Osteoblast (primary cell): ENCODE measurements around the gene EGF. TPM values are rescaled to one million over a fixed set of nuclear protein-coding genes. Genes with fewer than 3 reads are reported as not detected.

Source experiments
- DNase-seq: peaks from one replicate; pipeline ENCODE4 v3.0.0; 2011; ENCODE audit warnings: low spot score, mixed read lengths; ENCODE audit not compliant: insufficient read length; ENCODE audit errors: missing footprints
- H2AFZ ChIP-seq: 2 replicates; pipeline ENCODE4 v1.6.0; 2011; ENCODE audit warnings: mild to moderate bottlenecking, low read length
- H3K27ac ChIP-seq: 2 replicates; pipeline ENCODE4 v1.5.1; 2011; ENCODE audit warnings: mild to moderate bottlenecking, low read depth, low read length, moderate library complexity
- H3K27me3 ChIP-seq: 2 replicates; pipeline ENCODE4 v1.6.0; 2012; ENCODE audit warnings: mild to moderate bottlenecking, control low read depth, inconsistent platforms, low read length, moderate library complexity; ENCODE audit not compliant: insufficient read depth
- H3K36me3 ChIP-seq: 2 replicates; pipeline ENCODE4 v1.5.1; 2011; ENCODE audit warnings: mild to moderate bottlenecking, low read length, control low read depth, moderate library complexity; ENCODE audit not compliant: insufficient read depth
- H3K4me1 ChIP-seq: 2 replicates; pipeline ENCODE4 v1.5.1; 2011; ENCODE audit warnings: mild to moderate bottlenecking, low read length, control low read depth, moderate library complexity; ENCODE audit not compliant: insufficient read depth
- H3K4me2 ChIP-seq: 2 replicates; pipeline ENCODE4 v1.6.0; 2011; ENCODE audit warnings: mild to moderate bottlenecking, low read length; ENCODE audit not compliant: insufficient read depth
- H3K4me3 ChIP-seq: fragments of 200-600 bp; sonication (generic); 3 replicates; pipeline ENCODE4 v1.5.1; 2012; ENCODE audit warnings: mild to moderate bottlenecking, low read length, inconsistent platforms; ENCODE audit not compliant: insufficient read depth
- H3K79me2 ChIP-seq: 2 replicates; pipeline ENCODE4 v1.6.0; 2012; ENCODE audit warnings: mild to moderate bottlenecking, low read length, control low read depth, inconsistent platforms; ENCODE audit not compliant: insufficient read depth
- H3K9me3 ChIP-seq: 2 replicates; pipeline ENCODE4 v1.5.1; 2011; ENCODE audit warnings: low read depth, low read length, control low read depth
- H4K20me1 ChIP-seq: 2 replicates; pipeline ENCODE4 v1.6.0; 2012; ENCODE audit warnings: mild to moderate bottlenecking, low read length, control low read depth; ENCODE audit not compliant: insufficient read depth
- total RNA-seq: library from RNA; depleted of rRNA; stranded (reverse); fragments of >200 nt; gene quantifications from 2 replicates; pipeline ENCODE4 v1.2.3, GENCODE V29; 2012
- TF ChIP-seq, protein P1 (sequence below): IDR thresholded peaks from 2 replicates; pipeline ENCODE4 v1.5.1; 2011; ENCODE audit warnings: mild to moderate bottlenecking, low read depth, low read length, moderate library complexity; ENCODE audit errors: extremely low read depth

Gene EGF
- total RNA-seq, 1 donor, result 0.36 TPM

DNA sequence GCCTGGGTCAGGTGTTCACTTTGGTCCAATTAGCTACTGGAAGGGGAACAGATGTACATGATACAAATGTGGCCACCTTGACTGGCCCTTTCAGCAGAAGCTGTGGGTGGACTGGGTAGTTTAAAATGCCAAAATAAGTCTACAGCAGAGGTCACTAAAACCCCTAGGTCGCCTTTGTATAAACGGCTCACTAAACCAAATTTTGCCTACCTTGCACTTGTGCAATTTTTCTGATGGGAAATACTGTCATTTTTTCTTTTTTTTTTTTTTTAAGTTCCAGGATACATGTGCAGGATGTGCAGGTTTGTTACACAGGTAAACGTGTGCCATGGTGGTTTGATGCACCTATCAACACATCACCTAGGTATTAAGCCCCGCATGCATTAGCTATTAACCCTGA, 109.8 kb downstream of the EGF start:
- DNase-seq, result no peak
- no peaks in the 10 kb centered on the region for H3K36me3 ChIP-seq
- H3K79me2 ChIP-seq, result no peaks in the 10 kb centered on the region
- no peaks in the 10 kb centered on the region for H4K20me1 ChIP-seq
- peaks cover 4% of the 10 kb centered on the region for H3K27me3 ChIP-seq
- peaks cover 2% of the 10 kb centered on the region for H3K4me1 ChIP-seq
- TF ChIP-seq, protein P1, sequence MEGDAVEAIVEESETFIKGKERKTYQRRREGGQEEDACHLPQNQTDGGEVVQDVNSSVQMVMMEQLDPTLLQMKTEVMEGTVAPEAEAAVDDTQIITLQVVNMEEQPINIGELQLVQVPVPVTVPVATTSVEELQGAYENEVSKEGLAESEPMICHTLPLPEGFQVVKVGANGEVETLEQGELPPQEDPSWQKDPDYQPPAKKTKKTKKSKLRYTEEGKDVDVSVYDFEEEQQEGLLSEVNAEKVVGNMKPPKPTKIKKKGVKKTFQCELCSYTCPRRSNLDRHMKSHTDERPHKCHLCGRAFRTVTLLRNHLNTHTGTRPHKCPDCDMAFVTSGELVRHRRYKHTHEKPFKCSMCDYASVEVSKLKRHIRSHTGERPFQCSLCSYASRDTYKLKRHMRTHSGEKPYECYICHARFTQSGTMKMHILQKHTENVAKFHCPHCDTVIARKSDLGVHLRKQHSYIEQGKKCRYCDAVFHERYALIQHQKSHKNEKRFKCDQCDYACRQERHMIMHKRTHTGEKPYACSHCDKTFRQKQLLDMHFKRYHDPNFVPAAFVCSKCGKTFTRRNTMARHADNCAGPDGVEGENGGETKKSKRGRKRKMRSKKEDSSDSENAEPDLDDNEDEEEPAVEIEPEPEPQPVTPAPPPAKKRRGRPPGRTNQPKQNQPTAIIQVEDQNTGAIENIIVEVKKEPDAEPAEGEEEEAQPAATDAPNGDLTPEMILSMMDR, result no peak
- no peaks in the 10 kb centered on the region for H3K9me3 ChIP-seq
- H3K4me3 ChIP-seq, result no peak overlapping the region
- H3K27ac ChIP-seq, result no peak overlapping the region
- no peak overlapping the region for H3K4me2 ChIP-seq
- no peak overlapping the region for H2AFZ ChIP-seq

DNA sequence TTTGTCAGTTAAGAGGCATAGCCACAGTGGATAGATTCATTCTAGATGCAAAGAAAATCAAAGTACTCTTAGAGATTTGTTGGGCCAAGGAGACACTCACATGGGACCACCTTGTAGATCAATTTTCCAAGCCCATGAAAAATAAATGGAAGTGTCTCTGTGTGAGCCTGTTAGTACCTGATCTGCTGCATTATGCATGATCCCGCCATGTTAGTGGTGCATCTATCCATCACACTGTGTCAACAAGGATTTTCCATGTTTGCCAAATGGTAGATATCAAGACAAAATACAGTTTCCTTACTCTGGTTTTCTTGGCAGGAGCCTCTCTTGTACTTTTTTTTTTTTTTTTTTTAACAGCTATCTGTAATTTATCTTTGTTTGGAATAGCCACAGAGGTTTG, 112.4 kb downstream of the EGF start:
- peaks cover 4% of the 10 kb centered on the region for H3K27me3 ChIP-seq
- no peaks in the 10 kb centered on the region for H3K79me2 ChIP-seq
- DNase-seq, result no peak
- H3K36me3 ChIP-seq, result no peaks in the 10 kb centered on the region
- no peak overlapping the region for H2AFZ ChIP-seq
- peaks cover 2% of the 10 kb centered on the region for H3K4me1 ChIP-seq
- TF ChIP-seq, protein P1, result no peak
- no peak overlapping the region for H3K4me2 ChIP-seq
- H3K9me3 ChIP-seq, result no peaks in the 10 kb centered on the region
- H4K20me1 ChIP-seq, result no peaks in the 10 kb centered on the region
- H3K4me3 ChIP-seq, result no peak overlapping the region
- no peak overlapping the region for H3K27ac ChIP-seq

DNA sequence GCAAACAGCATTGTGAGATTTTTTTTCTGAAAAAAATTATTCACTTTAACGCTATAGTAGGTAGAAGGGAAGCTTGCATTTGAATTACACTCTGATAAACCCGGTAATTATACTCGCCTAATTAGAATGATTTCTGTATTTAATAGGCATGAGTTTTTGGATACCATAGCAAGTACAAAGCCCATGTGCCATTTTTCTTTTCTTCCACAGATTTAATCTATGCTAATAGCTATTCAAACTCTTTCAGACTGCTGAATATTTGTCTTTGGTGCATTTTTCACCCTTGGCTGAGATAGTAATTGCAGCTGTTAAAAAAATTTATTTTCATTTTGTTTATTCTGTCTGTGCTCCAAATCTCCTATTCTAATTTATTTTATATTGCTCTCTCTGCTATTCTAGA, 113.0 kb downstream of the EGF start:
- H3K9me3 ChIP-seq, result no peaks in the 10 kb centered on the region
- no peaks in the 10 kb centered on the region for H3K36me3 ChIP-seq
- no peaks in the 10 kb centered on the region for H4K20me1 ChIP-seq
- peaks cover 4% of the 10 kb centered on the region for H3K27me3 ChIP-seq
- H3K27ac ChIP-seq, result no peak overlapping the region
- H2AFZ ChIP-seq, result no peak overlapping the region
- H3K4me3 ChIP-seq, result no peak overlapping the region
- no peak overlapping the region for H3K4me2 ChIP-seq
- TF ChIP-seq, protein P1, result no peak
- no peaks in the 10 kb centered on the region for H3K79me2 ChIP-seq
- DNase-seq, result no peak
- H3K4me1 ChIP-seq, result no peaks in the 10 kb centered on the region

DNA sequence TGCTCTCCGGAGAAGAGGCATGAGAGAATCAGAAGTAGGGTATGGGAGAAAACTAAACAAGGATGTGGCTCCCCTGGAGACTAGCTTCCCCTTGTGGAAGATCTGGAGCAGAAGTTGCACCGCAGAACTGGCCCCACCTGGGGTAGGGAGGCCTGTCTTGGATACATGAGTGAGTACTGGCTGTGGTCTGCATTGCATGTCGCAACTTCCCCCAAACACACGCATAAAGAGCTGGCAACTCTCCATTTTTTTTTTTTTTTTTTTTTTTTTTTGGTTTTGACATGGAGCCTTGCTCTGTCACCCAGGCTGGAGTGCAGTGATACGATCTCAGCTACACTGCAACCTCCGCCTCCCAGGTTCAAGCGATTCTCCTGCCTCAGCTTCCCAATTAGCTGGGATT, 119.9 kb downstream of the EGF start:
- Histone ChIP-seq H3K27ac (no peak overlapping the region), H3K79me2 (no peaks in the 10 kb centered on the region), H3K4me2 (no peak overlapping the region), H3K4me1 (no peaks in the 10 kb centered on the region), H3K36me3 (no peaks in the 10 kb centered on the region), H4K20me1 (no peaks in the 10 kb centered on the region), H3K27me3 (peaks cover 4% of the 10 kb centered on the region), H2AFZ (no peak overlapping the region), H3K9me3 (no peaks in the 10 kb centered on the region), H3K4me3 (no peak overlapping the region)
- no peak for DNase-seq
- TF ChIP-seq, protein P1, result no peak
